GM19240 (cell line): Measurements from ENCODE around the gene S100A14.
A peak's percentile ranks its signal among the peaks of the same experiment; 100 is the strongest.

Source experiments
- DNase-seq: peaks from one replicate; pipeline ENCODE4 v3.0.0; 2011; ENCODE audit warnings: low spot score; ENCODE audit not compliant: insufficient read length

The S100A14 gene

DNA sequence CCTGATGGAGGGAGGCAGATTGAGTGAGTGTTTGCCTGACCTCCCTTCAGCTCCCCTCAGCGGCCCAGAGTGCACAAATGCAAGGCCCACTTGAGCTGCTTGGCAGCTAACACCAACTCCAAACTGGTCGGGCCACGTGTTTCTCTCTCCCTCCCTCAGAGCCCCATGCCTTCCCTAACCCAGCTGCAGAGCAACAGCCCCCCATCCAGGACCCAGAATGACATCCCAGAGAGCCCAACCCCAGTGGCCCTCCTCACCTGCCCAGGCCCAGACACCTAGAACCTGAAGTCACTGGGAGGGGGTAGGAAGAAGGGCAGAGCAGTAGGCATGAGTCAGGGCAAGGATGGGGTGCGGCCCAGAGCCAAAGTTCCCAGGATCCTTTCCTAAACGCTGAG is 789 bp upstream of the S100A14 start:
- DNase-seq: no peak

DNA sequence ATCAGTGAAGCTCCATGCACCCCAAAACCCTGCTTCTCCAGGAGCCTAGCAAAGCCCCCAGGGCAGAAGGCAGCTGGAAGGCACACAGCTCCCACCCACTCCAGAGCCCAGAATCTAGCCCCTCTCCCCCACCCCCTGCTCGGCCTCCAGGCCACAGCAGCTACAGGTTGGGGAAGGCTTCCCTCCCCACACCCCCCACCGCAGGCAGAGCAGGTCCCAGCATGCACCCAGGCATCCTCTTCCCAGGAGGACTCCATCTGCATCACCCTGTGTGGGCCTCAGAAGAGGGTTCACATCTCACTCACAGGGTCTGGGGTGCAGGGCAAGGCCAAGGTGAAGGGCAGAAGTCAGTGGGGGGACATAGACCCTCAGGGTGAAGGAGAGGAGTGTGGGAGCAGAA is 719 bp downstream of the S100A14 start:
- no peak for DNase-seq

DNA sequence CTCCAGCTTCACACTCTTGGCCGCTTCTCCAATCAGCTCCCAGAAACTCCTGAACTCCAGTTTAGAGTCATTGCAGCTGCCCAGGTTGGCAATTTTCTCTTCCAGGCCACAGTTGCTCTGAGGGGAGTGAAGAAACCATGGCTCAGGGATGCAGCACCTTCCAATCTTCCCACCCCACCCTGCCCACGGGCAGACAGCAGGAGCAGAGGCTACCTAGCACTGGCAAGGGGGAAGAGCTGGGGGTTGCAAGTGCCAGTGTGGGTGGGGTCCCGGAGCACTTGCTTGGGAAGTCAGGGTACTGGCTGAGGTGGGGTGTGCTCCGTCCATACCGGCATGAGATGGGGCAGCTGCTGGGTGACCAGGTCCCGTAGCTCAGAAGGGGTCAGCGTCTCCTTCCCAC is 1.2 kb downstream of the S100A14 start:
- DNase-seq: no peak

DNA sequence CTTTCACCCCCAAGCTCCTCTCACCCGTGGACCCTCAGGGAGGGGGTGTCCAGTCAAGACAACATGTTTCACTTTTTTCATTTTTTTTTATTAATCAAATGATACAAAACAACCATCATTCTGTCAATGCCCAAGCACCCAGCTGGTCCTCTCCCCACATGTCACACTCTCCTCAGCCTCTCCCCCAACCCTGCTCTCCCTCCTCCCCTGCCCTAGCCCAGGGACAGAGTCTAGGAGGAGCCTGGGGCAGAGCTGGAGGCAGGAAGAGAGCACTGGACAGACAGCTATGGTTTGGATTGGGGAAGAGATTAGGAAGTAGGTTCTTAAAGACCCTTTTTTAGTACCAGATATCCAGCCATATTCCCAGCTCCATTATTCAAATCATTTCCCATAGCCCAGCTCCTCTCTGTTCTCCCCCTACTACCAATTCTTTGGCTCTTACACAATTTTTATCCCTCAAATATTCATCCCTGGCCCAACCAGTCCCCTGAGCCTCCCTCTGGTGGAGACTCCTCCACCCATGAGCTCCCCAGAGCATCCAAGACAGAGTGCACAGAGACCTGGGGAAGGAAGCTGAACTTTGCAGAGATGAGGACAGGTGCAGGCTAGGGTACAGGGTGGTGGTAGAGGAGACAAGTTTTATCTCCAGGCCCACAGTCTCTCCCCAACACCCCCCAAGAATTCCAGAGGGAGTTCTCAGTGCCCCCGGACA is 1.8 kb downstream of the S100A14 start:
- DNase-seq: no peak

DNA sequence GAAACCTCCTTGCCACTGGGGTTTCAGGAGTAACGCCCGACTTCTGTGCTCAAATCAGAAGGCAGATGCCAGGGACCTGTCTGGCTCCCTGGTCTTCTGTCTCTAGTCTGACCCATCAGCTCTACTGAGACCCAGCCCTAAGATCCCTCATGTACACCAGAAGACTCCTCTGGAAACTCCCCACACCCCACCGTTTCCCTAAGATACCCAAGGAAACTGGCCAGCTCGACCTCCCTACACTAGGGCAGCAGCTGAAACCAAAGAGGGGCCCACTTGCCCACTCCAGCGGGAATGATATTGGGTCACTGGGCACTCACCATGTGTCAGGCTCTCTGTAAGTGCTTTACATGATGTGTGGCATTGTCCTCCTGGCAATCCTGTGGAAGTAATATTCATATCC is 2.7 kb downstream of the S100A14 start:
- DNase-seq: no peak

DNA sequence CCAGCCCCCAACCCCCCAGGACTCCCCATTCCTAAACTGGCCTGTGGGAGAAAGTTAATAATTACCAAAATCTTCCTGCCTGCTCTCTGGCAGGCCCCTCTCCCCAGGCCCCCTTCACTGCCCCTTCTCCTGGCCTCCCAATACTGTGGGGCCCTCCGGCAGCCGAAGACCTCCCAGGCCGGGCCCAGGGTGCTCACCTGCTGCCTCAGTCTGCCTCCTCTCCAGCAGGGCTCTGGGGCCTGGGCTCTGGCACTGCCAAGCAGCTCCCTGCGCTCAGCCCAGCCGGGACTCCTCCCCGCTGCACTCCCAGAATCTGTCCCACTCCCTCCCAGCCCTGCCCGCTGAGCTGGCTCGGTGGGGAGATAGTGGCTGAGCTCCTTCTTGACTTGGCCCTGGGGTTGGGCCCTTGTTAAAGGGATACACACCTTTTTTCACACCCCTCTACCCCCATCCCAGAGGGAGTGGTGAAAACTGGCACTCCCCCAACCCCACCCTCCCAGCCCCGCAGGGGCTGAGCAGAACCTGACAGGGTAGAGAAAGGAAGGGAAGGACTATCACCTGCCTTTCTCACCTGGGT is 3.3 kb downstream of the S100A14 start, which contains the start of gene S100A16:
TSS of gene S100A16 (minus strand) at position 383 of the 577 bp plus-strand sequence. CDS start 4,986 bp downstream, outside the sequence.
- no peak for DNase-seq

DNA sequence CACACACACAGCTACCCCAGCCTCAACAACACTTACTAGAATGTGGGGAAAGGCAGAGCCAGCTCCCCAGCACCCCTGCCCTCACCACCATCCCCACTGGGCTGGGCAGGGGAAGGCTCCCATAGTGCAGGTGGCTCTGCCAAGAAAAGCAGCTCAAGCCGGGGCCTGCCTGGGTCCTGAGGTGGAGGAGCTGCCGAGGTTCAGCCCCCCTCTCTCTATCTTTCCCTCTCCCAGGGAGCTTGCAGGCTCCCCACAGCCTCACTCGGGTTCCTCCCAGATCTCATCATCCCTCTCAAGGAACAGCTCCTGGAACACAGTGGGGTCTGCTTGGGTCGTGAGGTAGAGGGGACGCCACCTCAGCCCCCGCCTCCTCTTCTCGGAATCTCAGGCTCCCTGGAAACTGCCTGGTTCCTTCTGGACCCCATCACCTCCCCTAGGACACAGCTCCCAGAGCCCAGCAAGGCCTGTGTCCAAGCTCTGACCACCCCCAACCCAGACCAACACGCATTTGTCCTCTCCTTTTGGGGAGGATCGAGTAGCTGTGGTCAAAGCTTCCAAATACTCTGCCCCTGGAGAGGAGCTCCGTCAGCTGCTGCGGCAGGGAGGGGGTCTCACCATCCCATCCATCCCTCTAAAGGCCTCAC is 3.9 kb downstream of the S100A14 start:
- no peak for DNase-seq

DNA sequence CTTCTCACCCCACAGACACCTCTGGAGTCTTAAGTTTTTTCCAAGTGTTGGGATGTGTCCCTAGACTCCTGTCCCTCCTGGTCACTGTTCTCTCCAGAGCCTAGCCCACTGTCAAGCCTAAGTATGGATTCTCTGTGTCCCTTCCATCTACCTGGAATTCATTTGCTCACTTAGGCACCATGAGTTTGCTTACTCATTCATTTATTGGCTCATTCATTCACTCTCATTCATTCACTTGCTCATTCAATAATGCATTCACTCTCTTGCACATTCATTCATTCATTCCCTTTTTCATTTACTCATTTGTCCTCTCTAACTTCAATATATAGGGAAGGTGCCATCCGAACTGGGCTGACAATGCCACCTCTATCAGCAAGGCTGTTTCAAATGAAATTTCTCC is 4.8 kb downstream of the S100A14 start:
- no peak for DNase-seq

DNA sequence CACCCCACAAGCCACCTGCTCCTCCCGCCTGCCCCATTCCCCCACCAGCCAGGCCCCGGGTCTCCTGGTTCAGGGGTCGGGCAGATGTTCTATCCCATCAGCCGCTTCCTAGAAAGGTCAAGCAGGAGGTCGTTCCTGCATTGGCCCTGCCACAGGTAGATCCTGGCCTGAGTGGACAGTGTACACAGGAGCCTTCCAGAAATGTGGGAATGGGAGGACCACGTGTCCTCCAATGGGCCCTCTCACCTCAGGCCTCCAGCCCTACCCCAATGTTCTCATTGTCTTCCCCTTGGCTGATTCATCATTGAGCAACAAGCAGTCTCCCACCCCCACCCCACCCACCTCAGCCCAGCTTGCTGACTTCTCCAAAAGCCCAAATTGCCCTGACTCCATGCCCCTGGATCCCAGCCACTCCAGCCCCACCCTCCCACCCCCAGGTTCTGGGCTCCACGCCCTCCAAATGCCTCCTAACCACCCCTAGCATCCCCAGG is 5.3 kb downstream of the S100A14 start:
- no peak for DNase-seq

DNA sequence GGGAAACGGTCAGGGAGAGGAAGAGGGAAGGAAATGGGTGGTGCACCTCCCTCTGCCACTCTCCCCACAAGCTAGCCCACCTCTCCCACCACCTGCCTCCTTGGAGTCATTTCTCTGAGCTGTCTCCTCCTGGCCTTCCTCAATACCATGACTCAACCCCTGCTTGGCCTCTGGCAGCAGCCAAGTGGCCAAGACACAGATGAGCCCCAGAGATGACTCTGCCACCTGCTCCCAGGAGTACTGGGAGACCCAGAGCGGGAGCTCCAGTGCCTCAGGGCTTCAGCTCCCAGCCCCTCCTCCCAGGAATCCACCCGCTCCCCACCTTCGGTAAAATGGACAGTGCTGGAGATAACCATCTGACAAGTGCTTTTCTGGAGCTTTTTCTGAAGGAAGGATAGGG is 5.8 kb downstream of the S100A14 start:
- DNase-seq: no peak

DNA sequence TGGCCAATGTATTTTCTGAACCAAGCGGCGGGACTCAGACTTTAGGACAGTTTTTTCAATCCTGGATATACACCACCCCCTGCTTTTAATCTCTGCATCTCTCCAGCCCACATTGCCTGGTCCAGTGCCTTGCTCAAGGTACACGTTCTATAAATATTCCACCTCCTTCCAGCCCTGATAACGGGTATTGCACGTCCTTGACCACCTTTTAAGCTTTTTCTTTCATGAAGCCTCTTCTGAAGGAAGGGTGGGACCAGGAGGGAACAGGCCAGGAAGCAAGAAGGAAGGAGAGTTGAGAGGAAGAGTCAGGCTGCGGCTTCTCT is 6.6 kb downstream of the S100A14 start:
- no peak for DNase-seq

DNA sequence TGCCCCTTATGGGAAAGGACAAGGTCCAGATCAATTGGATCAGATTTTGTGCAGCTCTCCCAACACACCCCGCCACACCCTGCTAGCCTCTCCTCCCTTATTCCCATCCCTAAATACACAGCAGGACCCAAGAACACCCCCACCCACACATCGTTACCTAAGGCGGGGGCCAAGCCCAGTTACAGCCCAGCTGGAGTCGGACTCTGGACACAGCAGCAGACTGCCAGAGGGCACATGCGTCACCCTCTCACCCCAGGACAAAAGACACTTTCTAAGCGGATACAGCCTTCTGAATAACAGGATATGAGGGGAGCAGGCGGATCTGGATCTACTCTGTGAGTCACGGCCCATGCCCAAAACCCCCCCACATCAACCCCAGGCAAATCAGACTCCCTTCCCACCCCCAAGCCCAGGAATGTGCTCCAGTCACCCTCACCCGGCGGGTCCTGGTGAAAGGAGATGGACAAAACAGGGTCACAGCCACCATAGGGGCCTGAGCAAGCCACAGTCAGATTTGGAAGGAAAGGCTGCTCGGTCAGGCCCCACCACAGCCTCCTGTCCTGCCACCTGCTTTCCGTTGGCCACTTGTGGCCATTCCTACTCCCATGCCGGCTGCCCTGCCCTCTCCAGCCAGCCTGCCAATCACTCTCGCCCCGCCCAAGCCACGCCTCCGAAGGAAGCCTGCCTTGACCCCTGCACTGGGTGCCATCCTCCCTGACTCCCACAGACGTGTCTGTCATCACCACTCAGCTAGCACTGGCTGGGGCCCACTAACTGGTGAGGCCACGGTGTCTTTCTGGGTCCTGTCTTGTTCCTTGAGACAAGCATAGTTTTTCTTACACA is 7.2 kb downstream of the S100A14 start:
- DNase-seq: no peak

DNA sequence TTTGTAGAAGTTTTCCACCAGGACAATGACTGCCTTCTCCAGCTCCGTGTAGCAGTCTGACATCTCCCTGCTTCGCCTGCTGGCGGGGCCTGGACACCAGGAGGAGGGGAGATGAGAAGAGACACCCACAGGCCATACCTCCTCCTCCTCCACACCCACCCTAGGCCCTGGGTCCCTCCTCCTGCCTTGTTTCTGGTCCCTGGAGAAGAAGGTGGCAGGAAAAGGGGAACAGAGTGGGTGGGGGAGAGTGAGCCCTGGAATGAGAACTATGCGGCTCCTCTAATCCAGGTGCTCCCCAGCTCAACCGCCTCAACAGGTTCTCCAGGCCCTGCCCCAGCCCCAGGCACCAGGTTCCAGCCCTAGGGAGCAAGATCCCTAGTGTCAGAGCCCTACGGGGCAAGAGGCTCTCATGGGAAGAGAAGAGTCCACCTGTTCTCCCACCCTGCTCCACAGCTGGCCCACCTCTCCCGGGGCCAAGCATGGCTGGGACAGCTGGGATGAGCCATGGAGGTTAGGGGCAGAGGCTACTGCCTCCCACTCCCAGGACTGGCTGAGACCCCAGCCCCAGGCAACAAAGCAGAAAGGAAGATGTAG is 7.9 kb downstream of the S100A14 start:
- DNase-seq: no peak

DNA sequence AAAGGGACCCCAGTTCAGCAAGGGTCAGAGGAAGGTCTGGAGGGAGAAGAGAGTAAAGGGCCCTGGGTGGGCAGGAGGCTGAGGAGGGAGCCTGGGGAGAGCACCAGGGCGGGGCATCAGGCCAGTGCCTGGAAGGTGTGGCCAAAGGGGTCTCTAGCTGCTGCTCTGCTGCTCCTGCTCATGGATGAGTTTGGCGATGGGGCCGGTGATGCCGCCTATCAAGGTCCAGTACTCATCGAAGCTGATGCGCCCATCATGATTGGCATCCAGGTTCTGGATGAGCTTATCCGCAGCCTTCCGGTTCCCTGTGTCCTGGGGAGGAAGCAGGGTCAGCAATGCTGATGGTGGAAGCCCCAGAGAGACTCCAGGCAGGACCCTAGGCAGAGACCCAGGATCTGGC is 8.7 kb downstream of the S100A14 start:
- no peak for DNase-seq

DNA sequence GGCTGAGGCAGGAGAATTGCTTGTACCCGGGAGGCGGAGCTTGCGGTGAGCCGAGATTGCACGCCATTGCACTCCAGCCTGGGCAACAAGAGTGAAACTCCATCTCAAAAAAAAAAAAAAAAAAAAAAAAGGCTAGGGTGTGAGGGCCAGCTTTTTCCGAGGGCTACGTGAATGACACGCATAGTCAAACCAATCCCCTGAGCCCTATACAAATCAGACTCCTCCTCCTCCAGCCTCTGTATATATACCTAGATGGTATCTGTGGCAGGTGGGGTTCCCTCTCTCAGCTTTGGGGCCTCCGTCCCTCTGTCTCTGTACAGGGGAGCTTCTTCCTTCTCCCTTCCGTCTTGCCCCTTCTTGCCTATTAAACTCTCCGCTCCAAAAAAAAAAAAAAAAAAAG is 9.9 kb downstream of the S100A14 start:
- DNase-seq: no peak

DNA sequence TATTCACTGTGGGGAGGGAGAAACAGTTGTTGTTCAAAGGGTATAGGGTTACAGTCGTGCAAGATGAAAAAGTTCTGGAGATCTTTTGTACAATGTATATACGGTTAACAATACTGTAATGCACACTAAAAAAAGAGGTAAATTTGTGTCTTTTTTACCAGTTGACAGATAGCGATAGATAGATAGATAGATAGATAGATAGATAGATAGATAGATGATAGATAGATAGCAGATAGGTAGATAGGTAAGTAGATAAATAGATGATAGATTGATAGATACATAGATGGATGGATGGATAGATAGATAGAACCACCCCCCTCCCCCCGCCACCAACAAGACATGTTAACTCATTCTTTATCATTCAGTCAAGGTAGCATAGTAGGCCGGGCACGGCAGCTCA is 13.4 kb downstream of the S100A14 start:
- DNase-seq: no peak

DNA sequence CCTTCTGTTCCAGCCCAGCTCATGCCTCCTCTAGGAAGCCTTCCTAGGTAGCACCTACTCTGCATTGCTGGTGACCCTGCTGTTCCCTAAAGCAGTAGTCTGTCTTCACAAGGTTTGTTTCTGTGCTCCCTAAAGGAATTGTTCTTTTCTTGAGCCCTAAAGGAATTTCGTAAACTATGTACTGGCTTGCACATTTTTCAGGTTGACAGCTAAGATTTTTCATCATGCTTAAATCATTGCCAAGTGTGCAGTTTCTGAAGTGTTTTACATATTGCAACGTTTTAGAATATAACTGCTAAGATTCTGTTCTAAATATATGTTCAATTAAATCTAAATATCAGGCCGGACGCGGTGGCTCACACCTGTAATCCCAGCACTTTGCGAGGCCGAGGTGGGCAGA is 16.3 kb downstream of the S100A14 start:
- DNase-seq: no peak

DNA sequence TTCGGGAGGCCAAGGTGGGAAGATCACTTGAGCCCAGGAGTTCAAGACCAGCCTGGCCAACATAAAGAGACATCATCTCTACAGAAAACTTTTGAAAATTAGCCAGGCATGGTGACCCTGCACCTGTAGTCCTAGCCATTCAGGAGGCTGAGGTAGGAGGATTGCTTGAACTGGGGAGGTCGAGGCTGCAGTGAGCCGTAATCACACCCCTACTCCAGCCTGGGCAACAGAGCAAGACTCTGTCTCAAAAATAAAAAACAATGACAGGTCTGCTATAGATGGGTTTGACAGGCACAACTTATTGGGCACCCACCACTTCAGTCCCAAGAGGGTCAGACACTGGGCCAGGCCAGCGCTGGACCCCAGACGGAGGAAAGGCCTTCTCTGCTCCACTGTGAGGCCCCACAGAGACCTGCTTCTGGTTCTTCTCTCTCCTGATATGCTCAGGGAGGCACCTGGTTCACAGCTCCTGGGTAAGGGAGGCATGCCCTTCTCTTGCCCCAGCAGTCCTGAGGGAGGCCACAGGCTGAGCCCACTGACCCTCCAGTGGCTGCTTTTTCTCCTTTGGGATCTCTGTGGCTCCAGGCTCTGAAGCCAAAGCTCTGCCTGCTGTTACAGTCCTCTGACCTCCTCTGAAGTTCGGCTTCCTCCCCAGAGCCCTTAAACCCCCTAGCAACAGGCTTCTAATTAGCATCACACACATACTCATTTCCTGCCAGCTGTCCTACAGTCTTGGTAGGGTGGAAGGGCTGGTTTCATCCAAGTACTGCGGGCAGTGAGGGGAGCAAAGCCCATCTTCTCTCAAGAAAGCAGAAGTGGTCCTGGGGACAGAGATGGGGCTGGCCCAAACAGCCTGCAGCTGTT is 17.6 kb downstream of the S100A14 start:
- peak; percentile 84 for DNase-seq

DNA sequence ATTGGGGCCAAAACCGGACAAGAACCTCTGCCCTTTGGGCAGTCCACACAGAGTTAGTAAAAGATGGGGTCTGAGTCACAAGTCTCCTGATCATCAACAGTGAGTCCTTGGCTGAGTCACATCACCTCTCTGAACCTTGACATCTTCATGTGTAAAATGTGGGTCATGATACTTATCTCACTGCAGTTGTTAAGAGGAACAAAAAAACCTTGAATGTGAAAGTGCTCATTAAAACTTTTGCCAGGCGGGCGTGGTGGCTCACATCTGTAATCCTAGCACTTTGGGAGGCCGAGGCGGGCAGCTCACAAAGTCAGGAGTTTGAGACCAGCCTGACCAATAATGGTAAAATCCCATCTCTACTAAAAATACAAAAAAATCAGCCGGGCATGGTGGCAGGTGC is 18.9 kb downstream of the S100A14 start:
- DNase-seq: no peak

DNA sequence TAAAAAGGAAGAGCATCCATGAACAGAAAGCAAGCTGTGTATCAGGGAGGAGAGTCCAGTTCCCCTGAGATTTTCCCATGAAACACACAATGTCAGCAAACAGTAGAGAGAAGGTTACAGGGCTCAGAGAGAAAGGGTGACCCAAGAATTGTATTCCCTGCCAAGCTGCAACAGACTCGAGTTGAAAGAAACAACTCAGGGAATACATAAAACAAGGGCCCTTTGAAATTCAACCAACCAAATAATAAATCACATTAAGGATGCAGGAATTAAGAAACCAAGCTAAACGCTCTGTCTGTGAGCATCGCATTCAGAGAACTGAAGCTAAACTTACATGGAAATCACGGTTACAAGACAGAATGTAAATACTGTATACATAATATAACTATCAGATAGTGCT is 23.4 kb downstream of the S100A14 start:
- no peak for DNase-seq

DNA sequence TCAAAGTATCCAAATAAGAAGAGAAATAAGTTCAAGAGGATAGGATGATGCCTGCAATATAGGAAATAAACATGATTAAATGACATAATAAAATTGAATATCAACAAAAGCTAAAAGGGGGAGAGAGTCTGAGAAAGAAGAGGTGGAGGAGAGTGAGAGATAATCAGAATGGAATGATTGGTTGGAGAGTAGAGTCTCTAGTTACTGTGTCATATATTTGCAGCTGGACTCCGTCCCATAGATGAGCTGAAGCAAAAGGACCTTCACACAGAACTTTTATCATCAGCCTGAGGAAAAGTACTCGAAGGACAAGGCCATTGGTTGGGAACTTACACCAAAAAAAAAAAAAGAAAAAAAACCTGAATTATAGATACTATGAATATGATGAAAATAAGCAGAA is 27.6 kb downstream of the S100A14 start:
- no peak for DNase-seq
